GM12801 (cell line): ENCODE measurements around the gene FLNA.

Source experiments
- CTCF ChIP-seq: IDR thresholded peaks from one replicate; pipeline ENCODE4 v1.5.1; 2011; ENCODE audit warnings: control low read depth; ENCODE audit not compliant: insufficient read length; ENCODE audit errors: extremely low read depth

Gene FLNA

DNA sequence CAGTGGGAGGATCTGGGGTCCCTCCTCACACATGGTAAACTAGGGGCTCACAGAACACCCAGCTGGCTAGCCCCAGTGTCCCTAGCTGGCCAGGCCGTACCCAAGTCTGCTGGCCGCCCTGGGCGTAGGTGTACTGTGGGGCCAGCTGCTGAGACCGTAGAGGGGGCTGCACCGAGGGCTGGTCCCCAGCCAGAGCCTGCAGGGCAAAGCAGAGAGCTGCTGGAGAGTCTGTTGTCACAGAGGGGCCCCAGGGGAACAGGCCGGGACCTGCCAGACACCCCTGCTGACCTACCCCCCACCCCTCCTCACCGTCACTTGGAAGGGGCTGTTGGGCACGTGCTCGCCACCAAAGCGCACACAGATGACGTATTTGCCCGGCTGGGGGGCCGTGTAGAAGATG lies 19.9 kb downstream of the FLNA start:
- no peak for TF ChIP-seq CTCF

DNA sequence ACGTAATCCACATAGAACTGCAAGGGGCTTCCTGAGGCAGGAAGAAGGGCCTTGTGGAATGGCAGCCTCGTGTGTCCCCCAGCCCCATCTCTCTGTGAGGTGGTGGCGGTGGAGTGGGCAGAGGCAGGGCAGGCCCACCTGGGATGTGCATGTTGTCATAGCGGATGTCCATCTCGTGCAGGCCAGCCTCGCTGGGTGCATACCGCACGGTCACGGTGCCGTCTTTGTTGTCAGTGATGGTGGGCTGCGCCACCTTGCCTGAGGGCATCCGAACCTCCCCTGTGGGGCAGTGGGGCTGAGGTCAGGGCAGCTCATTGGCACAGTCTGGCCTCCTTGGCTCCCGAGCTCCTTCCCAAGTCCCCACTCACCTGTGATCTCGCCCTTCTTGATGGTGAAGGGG lies 20.4 kb downstream of the FLNA start:
- no peak for TF ChIP-seq CTCF

GRCh38 chrX:154353172-154353843 lies 21.1 kb downstream of the FLNA start:
- no peak for TF ChIP-seq CTCF

- no peak for TF ChIP-seq CTCF
These were observed 22.0 kb downstream of the FLNA start for GRCh38 chrX:154352466-154352865.

- no peak for TF ChIP-seq CTCF
These were observed 22.4 kb downstream of the FLNA start for GRCh38 chrX:154352012-154352401.

DNA sequence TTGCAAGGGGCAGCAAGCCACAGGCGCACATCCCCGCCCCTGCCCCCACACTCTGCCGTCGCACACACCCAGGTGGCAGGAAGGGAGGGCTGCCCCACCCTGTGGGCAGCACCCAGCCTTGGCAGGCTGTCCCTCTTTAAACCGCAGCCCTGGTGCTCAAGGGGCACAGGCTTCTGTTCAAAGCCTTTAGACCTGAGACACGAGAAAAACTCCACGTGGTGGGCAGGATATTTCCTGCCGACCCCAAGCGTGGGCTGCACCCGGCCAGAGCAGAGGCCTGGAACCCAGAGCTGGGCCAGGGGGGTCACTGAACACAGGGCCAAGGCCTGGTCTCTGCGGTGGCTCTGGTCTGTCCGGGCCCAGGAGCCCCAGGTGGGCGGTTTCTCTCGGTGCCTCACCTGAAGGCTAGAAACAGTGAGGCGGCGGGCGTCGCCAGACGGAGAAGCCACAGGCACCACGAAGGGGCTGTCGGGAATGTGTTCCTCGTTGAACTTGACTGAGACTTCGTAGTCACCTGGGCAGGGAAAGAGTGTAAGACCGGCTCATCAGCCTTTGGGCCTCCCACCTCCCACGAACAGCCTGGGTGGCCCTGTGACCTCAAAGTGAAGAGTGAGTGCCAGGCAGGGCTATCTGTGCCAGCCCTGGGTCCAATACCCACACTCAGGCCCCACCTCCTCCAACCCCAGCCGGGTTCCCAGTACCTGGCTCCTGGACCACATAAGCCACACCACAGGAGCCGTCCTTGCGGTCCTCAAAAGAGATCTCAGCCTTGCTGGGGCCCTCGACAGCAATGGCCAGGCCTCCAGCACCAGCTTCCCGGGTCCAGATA lies 23.0 kb downstream of the FLNA start:
- no peak for TF ChIP-seq CTCF

GRCh38 chrX:154350429-154351182 lies 23.8 kb downstream of the FLNA start:
- TF ChIP-seq CTCF, result no peak
